Neural cell (in vitro differentiated cells): ENCODE results near the gene NADK2. TPM values are rescaled to one million over a fixed set of nuclear protein-coding genes. Genes with fewer than 3 reads are reported as not detected.

Source experiments
- H2AFZ ChIP-seq: fragments of 200-600, 300-800 bp; sonication (generic), shearing (Covaris generic); 2 replicates; pipeline ENCODE4 v1.6.0; 2014; ENCODE audit warnings: low read depth, mild to moderate bottlenecking, antibody characterized with exemption, low read length, moderate library complexity
- H3F3A ChIP-seq: fragments of 200-600 bp; shearing (Covaris generic); 2 replicates; pipeline ENCODE4 v1.6.1; 2016; ENCODE audit warnings: mild to moderate bottlenecking, moderate library complexity, mixed read lengths, antibody characterized with exemption, low read length; ENCODE audit not compliant: insufficient read depth, poor library complexity, severe bottlenecking
- H3K27ac ChIP-seq: fragments of 200-600, 300-800 bp; sonication (generic), shearing (Covaris generic); 2 replicates; pipeline ENCODE4 v1.5.1; 2014; ENCODE audit warnings: mild to moderate bottlenecking, low read length, moderate library complexity
- H3K27me3 ChIP-seq: fragments of 300-800, 200-600 bp; sonication (generic), shearing (Covaris generic); 2 replicates; pipeline ENCODE4 v1.6.0; 2014; ENCODE audit warnings: mild to moderate bottlenecking, low read depth, low read length, moderate library complexity; ENCODE audit not compliant: insufficient read depth
- H3K36me3 ChIP-seq: fragments of 300-800, 200-600 bp; sonication (generic), shearing (Covaris generic); 2 replicates; pipeline ENCODE4 v1.5.1; 2014; ENCODE audit warnings: mild to moderate bottlenecking, antibody characterized with exemption, low read length, moderate library complexity; ENCODE audit not compliant: insufficient read depth
- H3K4me2 ChIP-seq: fragments of 300-800, 200-600 bp; sonication (generic), shearing (Covaris generic); 2 replicates; pipeline ENCODE4 v1.6.0; 2014; ENCODE audit warnings: mild to moderate bottlenecking, low read length
- H3K4me3 ChIP-seq: fragments of 300-800, 200-600 bp; sonication (generic), shearing (Covaris generic); 2 replicates; pipeline ENCODE4 v1.5.1; 2014; ENCODE audit warnings: mild to moderate bottlenecking, low read length, moderate library complexity
- H3K79me2 ChIP-seq: fragments of 200-600 bp; shearing (Covaris generic); replicated peaks from 2 replicates; pipeline ENCODE4 v1.6.0; 2014; ENCODE audit warnings: mild to moderate bottlenecking, low read length, moderate library complexity; ENCODE audit not compliant: insufficient read depth
- H3K9ac ChIP-seq: fragments of 300-800, 200-600 bp; sonication (generic), shearing (Covaris generic); 2 replicates; pipeline ENCODE4 v1.6.1; 2016; ENCODE audit warnings: mild to moderate bottlenecking, low read length, mixed read lengths
- H3K9me2 ChIP-seq: fragments of 200-600 bp; shearing (Covaris generic); 2 replicates; pipeline ENCODE4 v1.6.1; 2016; ENCODE audit warnings: mild to moderate bottlenecking, low read length, mixed read lengths; ENCODE audit not compliant: insufficient read depth
- H3K9me3 ChIP-seq: fragments of 200-600, 300-800 bp; sonication (generic), shearing (Covaris generic); 2 replicates; pipeline ENCODE4 v1.6.1; 2016; ENCODE audit warnings: mild to moderate bottlenecking, mixed run types, low read length, moderate library complexity, mixed read lengths
- H4K20me1 ChIP-seq: fragments of 200-600 bp; shearing (Covaris generic); 2 replicates; pipeline ENCODE4 v1.6.1; 2016; ENCODE audit warnings: mild to moderate bottlenecking, mixed run types; ENCODE audit not compliant: insufficient read depth
- CTCF ChIP-seq: fragments of 450-650 bp; IDR thresholded peaks from 2 replicates; pipeline ENCODE4 v1.5.1; 2014; ENCODE audit warnings: antibody characterized with exemption, mild to moderate bottlenecking, moderate library complexity; ENCODE audit not compliant: poor library complexity, severe bottlenecking
- EP300 ChIP-seq: fragments of 450-650 bp; conservative IDR thresholded peaks from 2 replicates; pipeline ENCODE4 v1.6.1; 2014; ENCODE audit warnings: antibody characterized with exemption, mild to moderate bottlenecking, moderate library complexity; ENCODE audit not compliant: poor library complexity, severe bottlenecking
- EZH2 ChIP-seq: fragments of 200-600, 300-800 bp; shearing (Covaris generic), sonication (generic); IDR thresholded peaks from 2 replicates; pipeline ENCODE4 v1.6.1; 2014; ENCODE audit warnings: antibody characterized with exemption, low read length, borderline replicate concordance, mild to moderate bottlenecking; ENCODE audit not compliant: insufficient read depth, poor library complexity, severe bottlenecking
- MXI1 ChIP-seq: fragments of 450-650 bp; conservative IDR thresholded peaks from 2 replicates; pipeline ENCODE4 v1.6.1; 2014; ENCODE audit warnings: antibody characterized with exemption, mild to moderate bottlenecking; ENCODE audit not compliant: poor library complexity, severe bottlenecking
- POLR2AphosphoS5 ChIP-seq: IDR thresholded peaks from 2 replicates; pipeline ENCODE4 v1.6.1; 2012
- RAD21 ChIP-seq: fragments of 450-650 bp; conservative IDR thresholded peaks from 2 replicates; pipeline ENCODE4 v1.6.1; 2014; ENCODE audit warnings: antibody characterized with exemption, mild to moderate bottlenecking, moderate library complexity
- REST ChIP-seq: IDR thresholded peaks from 2 replicates; pipeline ENCODE4 v1.6.1; 2012; ENCODE audit warnings: borderline replicate concordance
- SMC3 ChIP-seq: fragments of 450-650 bp; conservative IDR thresholded peaks from 2 replicates; pipeline ENCODE4 v1.6.1; 2014; ENCODE audit warnings: antibody characterized with exemption, mild to moderate bottlenecking, moderate library complexity; ENCODE audit not compliant: poor library complexity
- TAF1 ChIP-seq: IDR thresholded peaks from 2 replicates; pipeline ENCODE4 v1.6.1; 2012; ENCODE audit warnings: low read depth
- polyA plus RNA-seq: library from polyadenylated mRNA; depleted of rRNA; stranded (reverse); fragments of >200 nt; gene quantifications from 2 replicates; pipeline ENCODE4 v1.2.3, GENCODE V29; 2014

The NADK2 gene
- polyA plus RNA-seq, 1 donor from 2014 or later: 66.8 TPM

GRCh38 chr5:36150676-36151433 lies 90.9 kb downstream of the NADK2 start:
- Histone ChIP-seq H3K9me2 (no peaks in the 10 kb centered on the region), H3K36me3 (no peaks in the 10 kb centered on the region), H3K79me2 (peaks cover 42% of the 10 kb centered on the region), H2AFZ (peak overlapping the region; percentile 73), H3K9me3 (no peaks in the 10 kb centered on the region), H3K4me3 (peak overlapping the region; percentile 76), H3K9ac (peak overlapping the region; percentile 88), H3K4me2 (peak overlapping the region; percentile 85), H4K20me1 (no peaks in the 10 kb centered on the region), H3K27me3 (no peaks in the 10 kb centered on the region), H3K27ac (peak overlapping the region; percentile 89), H3F3A (no peaks in the 10 kb centered on the region)
- TF ChIP-seq POLR2AphosphoS5: peak; percentile 72
- TF ChIP-seq SMC3: no peak
- no peak for TF ChIP-seq CTCF
- no peak for TF ChIP-seq EZH2
- peak; percentile 2 for TF ChIP-seq TAF1
- TF ChIP-seq EP300: no peak
- no peak for TF ChIP-seq RAD21
- peak; percentile 70 for TF ChIP-seq MXI1
- TF ChIP-seq REST: no peak

GRCh38 chr5:36147681-36148080 lies 94.0 kb downstream of the NADK2 start:
- Histone ChIP-seq H3K9ac (no peak overlapping the region), H3K79me2 (peaks cover 19% of the 10 kb centered on the region), H2AFZ (no peak overlapping the region), H3K27ac (no peak overlapping the region), H3K9me3 (no peaks in the 10 kb centered on the region), H3K27me3 (no peaks in the 10 kb centered on the region), H3K4me3 (no peak overlapping the region), H4K20me1 (no peaks in the 10 kb centered on the region), H3K36me3 (no peaks in the 10 kb centered on the region), H3K4me2 (no peak overlapping the region), H3K9me2 (no peaks in the 10 kb centered on the region), H3F3A (no peaks in the 10 kb centered on the region)
- no peak for TF ChIP-seq EZH2
- no peak for TF ChIP-seq REST
- no peak for TF ChIP-seq EP300
- TF ChIP-seq SMC3: no peak
- no peak for TF ChIP-seq MXI1
- TF ChIP-seq CTCF: no peak
- no peak for TF ChIP-seq POLR2AphosphoS5
- no peak for TF ChIP-seq RAD21
- no peak for TF ChIP-seq TAF1
